ENCODE data around the gene SPRYD7.

Gene SPRYD7

DNA sequence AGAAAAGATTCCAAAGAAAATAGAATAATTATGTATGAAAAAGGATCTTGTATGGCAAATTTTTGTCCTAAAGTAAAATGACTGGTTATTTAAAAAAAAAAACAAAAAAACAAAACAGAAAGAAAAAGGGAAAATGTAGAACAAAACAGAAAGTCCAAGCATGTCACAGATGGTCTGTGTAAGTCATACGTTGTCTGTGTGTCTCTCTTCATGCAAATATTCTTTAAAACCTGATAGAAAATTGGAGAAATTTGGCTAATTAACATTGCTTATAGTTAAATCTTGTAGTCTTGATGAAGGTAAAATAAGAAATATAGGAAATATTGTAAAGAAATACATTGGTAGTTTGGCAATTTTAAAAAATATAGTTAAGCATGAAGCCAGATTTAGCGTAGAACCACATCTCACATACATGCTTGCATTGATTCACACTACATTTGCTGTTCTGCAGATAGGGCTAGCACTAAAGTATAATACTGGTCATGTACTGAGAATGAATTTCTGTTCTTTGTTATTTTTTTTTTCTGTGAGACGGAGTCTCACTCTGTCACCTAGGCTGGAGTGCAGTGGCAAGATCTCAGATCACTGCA, 58.4 kb downstream of the SPRYD7 start (continued):
- TF ChIP-seq, protein P1, sequence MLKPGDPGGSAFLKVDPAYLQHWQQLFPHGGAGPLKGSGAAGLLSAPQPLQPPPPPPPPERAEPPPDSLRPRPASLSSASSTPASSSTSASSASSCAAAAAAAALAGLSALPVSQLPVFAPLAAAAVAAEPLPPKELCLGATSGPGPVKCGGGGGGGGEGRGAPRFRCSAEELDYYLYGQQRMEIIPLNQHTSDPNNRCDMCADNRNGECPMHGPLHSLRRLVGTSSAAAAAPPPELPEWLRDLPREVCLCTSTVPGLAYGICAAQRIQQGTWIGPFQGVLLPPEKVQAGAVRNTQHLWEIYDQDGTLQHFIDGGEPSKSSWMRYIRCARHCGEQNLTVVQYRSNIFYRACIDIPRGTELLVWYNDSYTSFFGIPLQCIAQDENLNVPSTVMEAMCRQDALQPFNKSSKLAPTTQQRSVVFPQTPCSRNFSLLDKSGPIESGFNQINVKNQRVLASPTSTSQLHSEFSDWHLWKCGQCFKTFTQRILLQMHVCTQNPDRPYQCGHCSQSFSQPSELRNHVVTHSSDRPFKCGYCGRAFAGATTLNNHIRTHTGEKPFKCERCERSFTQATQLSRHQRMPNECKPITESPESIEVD (tag by site-specific recombination; IDR thresholded peaks at IDR 0.05) = no peak
- TF ChIP-seq, protein P2, sequence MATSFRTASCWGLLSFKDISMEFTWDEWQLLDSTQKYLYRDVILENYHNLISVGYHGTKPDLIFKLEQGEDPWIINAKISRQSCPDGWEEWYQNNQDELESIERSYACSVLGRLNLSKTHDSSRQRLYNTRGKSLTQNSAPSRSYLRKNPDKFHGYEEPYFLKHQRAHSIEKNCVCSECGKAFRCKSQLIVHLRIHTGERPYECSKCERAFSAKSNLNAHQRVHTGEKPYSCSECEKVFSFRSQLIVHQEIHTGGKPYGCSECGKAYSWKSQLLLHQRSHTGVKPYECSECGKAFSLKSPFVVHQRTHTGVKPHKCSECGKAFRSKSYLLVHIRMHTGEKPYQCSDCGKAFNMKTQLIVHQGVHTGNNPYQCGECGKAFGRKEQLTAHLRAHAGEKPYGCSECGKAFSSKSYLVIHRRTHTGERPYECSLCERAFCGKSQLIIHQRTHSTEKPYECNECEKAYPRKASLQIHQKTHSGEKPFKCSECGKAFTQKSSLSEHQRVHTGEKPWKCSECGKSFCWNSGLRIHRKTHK (tag by site-specific recombination; IDR thresholded peaks at IDR 0.05) = peak; percentile 47; the same call in 1 of the 2 replicates
- TF ChIP-seq ZBTB21 (tag by site-specific recombination; IDR thresholded peaks at IDR 0.05) (no peak), ZNF600 (tag by site-specific recombination; IDR thresholded peaks at IDR 0.05) (no peak), ZNF677 (tag by site-specific recombination; IDR thresholded peaks at IDR 0.05) (0 out of 2 replicates have a peak, but pooled peaks have one; percentile 19), ZNF544 (tag by site-specific recombination; IDR thresholded peaks at IDR 0.05) (no peak), ZNF292 (tag by site-specific recombination; IDR thresholded peaks at IDR 0.05; ENCODE audit: borderline replicate concordance, low read depth) (no peak), ZFP3 (tag by site-specific recombination; IDR thresholded peaks at IDR 0.05; ENCODE audit: low read depth) (no peak), ZNF549 (tag by site-specific recombination; IDR thresholded peaks at IDR 0.05) (peak; percentile 88), GFI1B (tag by site-specific recombination; IDR thresholded peaks at IDR 0.05) (no peak), GLI4 (tag by site-specific recombination; IDR thresholded peaks at IDR 0.05) (no peak), ZNF112 (tag by site-specific recombination; IDR thresholded peaks at IDR 0.05) (no peak), ZNF76 (tag by site-specific recombination; IDR thresholded peaks at IDR 0.05; ENCODE audit: borderline replicate concordance, low read depth) (no peak), ZNF37A (tag by site-specific recombination; IDR thresholded peaks at IDR 0.05) (no peak), ZNF830 (tag by site-specific recombination; IDR thresholded peaks at IDR 0.05; ENCODE audit: low read depth) (no peak), ZNF416 (tag by site-specific recombination; IDR thresholded peaks at IDR 0.05) (no peak), HOXC10 (CRISPR knock-in tag; IDR thresholded peaks at IDR 0.05) (no peak), ZNF423 (tag by site-specific recombination; IDR thresholded peaks at IDR 0.05) (no peak), ZXDB (tag by site-specific recombination; IDR thresholded peaks at IDR 0.05) (no peak), ZNF366 (tag by site-specific recombination; conservative IDR thresholded peaks at IDR 0.05) (no peak), ZFP41 (tag by site-specific recombination; IDR thresholded peaks at IDR 0.05; ENCODE audit: borderline replicate concordance) (no peak)
- TF ChIP-seq, protein P3, sequence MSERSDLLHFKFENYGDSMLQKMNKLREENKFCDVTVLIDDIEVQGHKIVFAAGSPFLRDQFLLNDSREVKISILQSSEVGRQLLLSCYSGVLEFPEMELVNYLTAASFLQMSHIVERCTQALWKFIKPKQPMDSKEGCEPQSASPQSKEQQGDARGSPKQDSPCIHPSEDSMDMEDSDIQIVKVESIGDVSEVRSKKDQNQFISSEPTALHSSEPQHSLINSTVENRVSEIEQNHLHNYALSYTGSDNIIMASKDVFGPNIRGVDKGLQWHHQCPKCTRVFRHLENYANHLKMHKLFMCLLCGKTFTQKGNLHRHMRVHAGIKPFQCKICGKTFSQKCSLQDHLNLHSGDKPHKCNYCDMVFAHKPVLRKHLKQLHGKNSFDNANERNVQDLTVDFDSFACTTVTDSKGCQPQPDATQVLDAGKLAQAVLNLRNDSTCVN (tag by site-specific recombination; optimal IDR thresholded peaks at IDR 0.05) = no peak
- TF ChIP-seq, protein P4, sequence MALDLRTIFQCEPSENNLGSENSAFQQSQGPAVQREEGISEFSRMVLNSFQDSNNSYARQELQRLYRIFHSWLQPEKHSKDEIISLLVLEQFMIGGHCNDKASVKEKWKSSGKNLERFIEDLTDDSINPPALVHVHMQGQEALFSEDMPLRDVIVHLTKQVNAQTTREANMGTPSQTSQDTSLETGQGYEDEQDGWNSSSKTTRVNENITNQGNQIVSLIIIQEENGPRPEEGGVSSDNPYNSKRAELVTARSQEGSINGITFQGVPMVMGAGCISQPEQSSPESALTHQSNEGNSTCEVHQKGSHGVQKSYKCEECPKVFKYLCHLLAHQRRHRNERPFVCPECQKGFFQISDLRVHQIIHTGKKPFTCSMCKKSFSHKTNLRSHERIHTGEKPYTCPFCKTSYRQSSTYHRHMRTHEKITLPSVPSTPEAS (tag by site-specific recombination; IDR thresholded peaks at IDR 0.05) = no peak
- TF ChIP-seq, protein P5, sequence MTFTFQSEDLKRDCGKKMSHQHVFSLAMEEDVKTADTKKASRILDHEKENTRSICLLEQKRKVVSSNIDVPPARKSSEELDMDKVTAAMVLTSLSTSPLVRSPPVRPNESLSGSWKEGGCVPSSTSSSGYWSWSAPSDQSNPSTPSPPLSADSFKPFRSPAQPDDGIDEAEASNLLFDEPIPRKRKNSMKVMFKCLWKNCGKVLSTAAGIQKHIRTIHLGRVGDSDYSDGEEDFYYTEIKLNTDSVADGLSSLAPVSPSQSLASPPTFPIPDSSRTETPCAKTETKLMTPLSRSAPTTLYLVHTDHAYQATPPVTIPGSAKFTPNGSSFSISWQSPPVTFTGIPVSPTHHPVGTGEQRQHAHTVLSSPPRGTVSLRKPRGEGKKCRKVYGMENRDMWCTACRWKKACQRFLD (tag by site-specific recombination; IDR thresholded peaks at IDR 0.05) = no peak
- TF ChIP-seq, protein P6, sequence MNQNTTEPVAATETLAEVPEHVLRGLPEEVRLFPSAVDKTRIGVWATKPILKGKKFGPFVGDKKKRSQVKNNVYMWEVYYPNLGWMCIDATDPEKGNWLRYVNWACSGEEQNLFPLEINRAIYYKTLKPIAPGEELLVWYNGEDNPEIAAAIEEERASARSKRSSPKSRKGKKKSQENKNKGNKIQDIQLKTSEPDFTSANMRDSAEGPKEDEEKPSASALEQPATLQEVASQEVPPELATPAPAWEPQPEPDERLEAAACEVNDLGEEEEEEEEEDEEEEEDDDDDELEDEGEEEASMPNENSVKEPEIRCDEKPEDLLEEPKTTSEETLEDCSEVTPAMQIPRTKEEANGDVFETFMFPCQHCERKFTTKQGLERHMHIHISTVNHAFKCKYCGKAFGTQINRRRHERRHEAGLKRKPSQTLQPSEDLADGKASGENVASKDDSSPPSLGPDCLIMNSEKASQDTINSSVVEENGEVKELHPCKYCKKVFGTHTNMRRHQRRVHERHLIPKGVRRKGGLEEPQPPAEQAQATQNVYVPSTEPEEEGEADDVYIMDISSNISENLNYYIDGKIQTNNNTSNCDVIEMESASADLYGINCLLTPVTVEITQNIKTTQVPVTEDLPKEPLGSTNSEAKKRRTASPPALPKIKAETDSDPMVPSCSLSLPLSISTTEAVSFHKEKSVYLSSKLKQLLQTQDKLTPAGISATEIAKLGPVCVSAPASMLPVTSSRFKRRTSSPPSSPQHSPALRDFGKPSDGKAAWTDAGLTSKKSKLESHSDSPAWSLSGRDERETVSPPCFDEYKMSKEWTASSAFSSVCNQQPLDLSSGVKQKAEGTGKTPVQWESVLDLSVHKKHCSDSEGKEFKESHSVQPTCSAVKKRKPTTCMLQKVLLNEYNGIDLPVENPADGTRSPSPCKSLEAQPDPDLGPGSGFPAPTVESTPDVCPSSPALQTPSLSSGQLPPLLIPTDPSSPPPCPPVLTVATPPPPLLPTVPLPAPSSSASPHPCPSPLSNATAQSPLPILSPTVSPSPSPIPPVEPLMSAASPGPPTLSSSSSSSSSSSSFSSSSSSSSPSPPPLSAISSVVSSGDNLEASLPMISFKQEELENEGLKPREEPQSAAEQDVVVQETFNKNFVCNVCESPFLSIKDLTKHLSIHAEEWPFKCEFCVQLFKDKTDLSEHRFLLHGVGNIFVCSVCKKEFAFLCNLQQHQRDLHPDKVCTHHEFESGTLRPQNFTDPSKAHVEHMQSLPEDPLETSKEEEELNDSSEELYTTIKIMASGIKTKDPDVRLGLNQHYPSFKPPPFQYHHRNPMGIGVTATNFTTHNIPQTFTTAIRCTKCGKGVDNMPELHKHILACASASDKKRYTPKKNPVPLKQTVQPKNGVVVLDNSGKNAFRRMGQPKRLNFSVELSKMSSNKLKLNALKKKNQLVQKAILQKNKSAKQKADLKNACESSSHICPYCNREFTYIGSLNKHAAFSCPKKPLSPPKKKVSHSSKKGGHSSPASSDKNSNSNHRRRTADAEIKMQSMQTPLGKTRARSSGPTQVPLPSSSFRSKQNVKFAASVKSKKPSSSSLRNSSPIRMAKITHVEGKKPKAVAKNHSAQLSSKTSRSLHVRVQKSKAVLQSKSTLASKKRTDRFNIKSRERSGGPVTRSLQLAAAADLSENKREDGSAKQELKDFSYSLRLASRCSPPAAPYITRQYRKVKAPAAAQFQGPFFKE (tag by site-specific recombination; IDR thresholded peaks at IDR 0.05; ENCODE audit: borderline replicate concordance) = no peak
- TF ChIP-seq, protein P7, sequence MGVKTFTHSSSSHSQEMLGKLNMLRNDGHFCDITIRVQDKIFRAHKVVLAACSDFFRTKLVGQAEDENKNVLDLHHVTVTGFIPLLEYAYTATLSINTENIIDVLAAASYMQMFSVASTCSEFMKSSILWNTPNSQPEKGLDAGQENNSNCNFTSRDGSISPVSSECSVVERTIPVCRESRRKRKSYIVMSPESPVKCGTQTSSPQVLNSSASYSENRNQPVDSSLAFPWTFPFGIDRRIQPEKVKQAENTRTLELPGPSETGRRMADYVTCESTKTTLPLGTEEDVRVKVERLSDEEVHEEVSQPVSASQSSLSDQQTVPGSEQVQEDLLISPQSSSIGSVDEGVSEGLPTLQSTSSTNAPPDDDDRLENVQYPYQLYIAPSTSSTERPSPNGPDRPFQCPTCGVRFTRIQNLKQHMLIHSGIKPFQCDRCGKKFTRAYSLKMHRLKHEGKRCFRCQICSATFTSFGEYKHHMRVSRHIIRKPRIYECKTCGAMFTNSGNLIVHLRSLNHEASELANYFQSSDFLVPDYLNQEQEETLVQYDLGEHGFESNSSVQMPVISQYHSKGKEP (tag by site-specific recombination; IDR thresholded peaks at IDR 0.05) = no peak
